ENCODE measurements around the gene C3orf22.

- TF ChIP-seq CTCF (IDR thresholded peaks at IDR 0.05; ENCODE audit: low read length) (no peak), EZH2 (optimal IDR thresholded peaks at IDR 0.05; ENCODE audit: low read depth, low read length) (no peak), EZH2phosphoT487 (IDR thresholded peaks at IDR 0.05; ENCODE audit: low read length) (no peak)
Observed at GRCh38 chr3:126529585-126530170, 29.1 kb downstream of the C3orf22 start.
